K562 (cell line): Measurements from ENCODE around the gene C10orf53.

Experiments
- ATF1 ChIP-seq, 2 experiments: fragments of 450-650 bp in 1 of 2; IDR thresholded peaks; 2 replicates each; pipeline ENCODE4 v1.6.1; 2016; ENCODE audit warnings: missing compliant biosample characterization in 1 of 2, missing genetic modification characterization in 1 of 2
- EP300 ChIP-seq: IDR thresholded peaks from 2 replicates; pipeline ENCODE4 v1.6.1; 2012; ENCODE audit warnings: low read length, improper control_type of control experiment
- KDM5B ChIP-seq: fragments of 200-600 bp; sonication (generic); IDR thresholded peaks from 2 replicates; pipeline ENCODE4 v1.6.1; 2012; ENCODE audit warnings: low read depth, mild to moderate bottlenecking, moderate library complexity, low read length, control low read depth, inconsistent platforms; ENCODE audit not compliant: insufficient replicate concordance
- KLF10 ChIP-seq: fragments of 250-450 bp; sonication (Bioruptor Pico); IDR thresholded peaks from 2 replicates; pipeline ENCODE4 v1.6.1; 2021; ENCODE audit warnings: matching md5 sums
- MTA2 ChIP-seq: fragments of 450-650 bp; IDR thresholded peaks from 2 replicates; pipeline ENCODE4 v1.6.1; 2016; ENCODE audit warnings: low read depth
- NR4A1 ChIP-seq, 2 experiments: fragments of 250-450 bp in 1 of 2; fragments of 450-650 bp in 1 of 2; sonication (Bioruptor Pico) in 1 of 2; IDR thresholded peaks; 2 replicates each; pipeline versions ENCODE4 v1.4.0 to v1.6.1; 2016 to 2020; ENCODE audit warnings: mild to moderate bottlenecking in 2 of 2, missing compliant biosample characterization in 1 of 2, missing genetic modification characterization in 1 of 2, moderate library complexity in 1 of 2
- POLR2A ChIP-seq: fragments of 450-650 bp; conservative IDR thresholded peaks from 2 replicates; pipeline ENCODE4 v1.6.1; 2016
- RNF219 ChIP-seq: fragments of 250-450 bp; sonication (Bioruptor Pico); IDR thresholded peaks from 2 replicates; pipeline ENCODE4 v1.5.0; 2022; ENCODE audit warnings: mild to moderate bottlenecking
- TCF3 ChIP-seq: sonication (generic); formaldehyde crosslinking; IDR thresholded peaks from 2 replicates; pipeline ENCODE4 v1.4.0; 2020; ENCODE audit warnings: mild to moderate bottlenecking, missing genetic modification reagents
- ZBTB1 ChIP-seq: sonication (generic); formaldehyde crosslinking; IDR thresholded peaks from 2 replicates; pipeline ENCODE4 v1.8.1; 2023; ENCODE audit warnings: missing genetic modification reagents, low read depth, mild to moderate bottlenecking, borderline replicate concordance
- ZBTB49 ChIP-seq: sonication (generic); formaldehyde crosslinking; IDR thresholded peaks from 2 replicates; pipeline ENCODE4 v1.8.0; 2022; ENCODE audit warnings: missing genetic modification reagents, mild to moderate bottlenecking, borderline replicate concordance
- ZNF740 ChIP-seq, 3 experiments: fragments of 200-800 bp in 1 of 3; sonication (Bioruptor generic) in 1 of 3; sonication (generic) in 1 of 3; formaldehyde crosslinking in 1 of 3; IDR thresholded peaks; 2 replicates each; pipeline versions ENCODE4 v1.6.1 to v1.8.0; 2016 to 2022; ENCODE audit warnings: mild to moderate bottlenecking in 2 of 3, missing compliant biosample characterization in 2 of 3, missing genetic modification characterization in 2 of 3, missing genetic modification reagents in 1 of 3
- TF ChIP-seq, protein P1 (sequence below), 3 experiments: IDR thresholded peaks in 2 of 3; conservative IDR thresholded peaks in 1 of 3; 2 replicates each; pipeline ENCODE4 v1.5.1; 2011 to 2012; ENCODE audit warnings: low read length in 3 of 3, mild to moderate bottlenecking in 3 of 3, control low read depth in 2 of 3, improper control_type of control experiment in 1 of 3, inconsistent platforms in 1 of 3, low read depth in 1 of 3, mixed read lengths in 1 of 3, moderate library complexity in 1 of 3; ENCODE audit not compliant: insufficient read depth in 2 of 3
- TF ChIP-seq, protein P2 (sequence below), 2 experiments: fragments of 450-650 bp in 1 of 2; sonication (generic) in 1 of 2; formaldehyde crosslinking in 1 of 2; IDR thresholded peaks; 2 replicates each; pipeline versions ENCODE4 v1.7.1 to v1.9.0; 2016 to 2022; ENCODE audit warnings: inconsistent platforms in 1 of 2, mild to moderate bottlenecking in 1 of 2, missing genetic modification reagents in 1 of 2

DNA sequence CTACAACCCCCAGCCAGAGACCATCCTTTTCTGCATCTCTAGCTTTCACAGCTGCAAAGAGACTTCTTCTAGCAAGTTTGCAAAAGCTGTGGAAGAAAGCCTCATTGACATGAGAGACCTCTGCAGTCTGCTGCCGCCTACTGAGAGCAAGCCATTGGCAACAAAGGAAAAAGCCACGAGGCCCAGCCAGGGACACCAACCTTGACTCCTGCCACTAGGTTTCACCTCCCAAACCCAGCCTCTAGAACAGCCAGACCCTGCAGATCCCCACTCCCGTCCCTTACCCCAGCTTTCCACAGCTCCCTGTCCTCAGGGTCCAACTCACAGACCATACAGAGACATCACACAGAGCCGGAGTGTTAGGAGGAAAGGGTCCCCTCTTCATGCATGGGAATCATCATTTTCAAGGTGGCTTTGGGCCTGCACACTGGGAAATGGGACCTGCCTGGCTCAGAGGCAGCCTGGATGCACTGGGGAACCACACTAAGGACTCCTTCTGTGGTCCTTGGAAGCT lies 14.6 kb upstream of the C10orf53 start:
- TF ChIP-seq MTA2 (no peak), POLR2A (no peak), KLF10 (CRISPR knock-in tag) (no peak), KDM5B (no peak), ZNF740 (CRISPR knock-in tag; IDR thresholded peaks at IDR 0.05) (no peak), ZNF740 (tag; IDR thresholded peaks at IDR 0.05) (no peak), EP300 (no peak), ZBTB1 (CRISPR knock-in tag) (no peak), RNF219 (CRISPR knock-in tag) (no peak), ZBTB49 (no peak), ATF1 (CRISPR knock-in tag; IDR thresholded peaks at IDR 0.05) (no peak), ATF1 (tag; IDR thresholded peaks at IDR 0.05) (no peak), NR4A1 (CRISPR knock-in tag; IDR thresholded peaks at IDR 0.05) (no peak), NR4A1 (tag; IDR thresholded peaks at IDR 0.05) (no peak), TCF3 (no peak)
- TF ChIP-seq, protein P1, sequence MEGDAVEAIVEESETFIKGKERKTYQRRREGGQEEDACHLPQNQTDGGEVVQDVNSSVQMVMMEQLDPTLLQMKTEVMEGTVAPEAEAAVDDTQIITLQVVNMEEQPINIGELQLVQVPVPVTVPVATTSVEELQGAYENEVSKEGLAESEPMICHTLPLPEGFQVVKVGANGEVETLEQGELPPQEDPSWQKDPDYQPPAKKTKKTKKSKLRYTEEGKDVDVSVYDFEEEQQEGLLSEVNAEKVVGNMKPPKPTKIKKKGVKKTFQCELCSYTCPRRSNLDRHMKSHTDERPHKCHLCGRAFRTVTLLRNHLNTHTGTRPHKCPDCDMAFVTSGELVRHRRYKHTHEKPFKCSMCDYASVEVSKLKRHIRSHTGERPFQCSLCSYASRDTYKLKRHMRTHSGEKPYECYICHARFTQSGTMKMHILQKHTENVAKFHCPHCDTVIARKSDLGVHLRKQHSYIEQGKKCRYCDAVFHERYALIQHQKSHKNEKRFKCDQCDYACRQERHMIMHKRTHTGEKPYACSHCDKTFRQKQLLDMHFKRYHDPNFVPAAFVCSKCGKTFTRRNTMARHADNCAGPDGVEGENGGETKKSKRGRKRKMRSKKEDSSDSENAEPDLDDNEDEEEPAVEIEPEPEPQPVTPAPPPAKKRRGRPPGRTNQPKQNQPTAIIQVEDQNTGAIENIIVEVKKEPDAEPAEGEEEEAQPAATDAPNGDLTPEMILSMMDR (IDR thresholded peaks at IDR 0.05 in 2 of 3, conservative IDR thresholded peaks at IDR 0.05 in 1 of 3; ENCODE audit: insufficient read depth in 2 of 3, low read depth in 1 of 3, low read length in 3 of 3), result no peak
- TF ChIP-seq, protein P2, sequence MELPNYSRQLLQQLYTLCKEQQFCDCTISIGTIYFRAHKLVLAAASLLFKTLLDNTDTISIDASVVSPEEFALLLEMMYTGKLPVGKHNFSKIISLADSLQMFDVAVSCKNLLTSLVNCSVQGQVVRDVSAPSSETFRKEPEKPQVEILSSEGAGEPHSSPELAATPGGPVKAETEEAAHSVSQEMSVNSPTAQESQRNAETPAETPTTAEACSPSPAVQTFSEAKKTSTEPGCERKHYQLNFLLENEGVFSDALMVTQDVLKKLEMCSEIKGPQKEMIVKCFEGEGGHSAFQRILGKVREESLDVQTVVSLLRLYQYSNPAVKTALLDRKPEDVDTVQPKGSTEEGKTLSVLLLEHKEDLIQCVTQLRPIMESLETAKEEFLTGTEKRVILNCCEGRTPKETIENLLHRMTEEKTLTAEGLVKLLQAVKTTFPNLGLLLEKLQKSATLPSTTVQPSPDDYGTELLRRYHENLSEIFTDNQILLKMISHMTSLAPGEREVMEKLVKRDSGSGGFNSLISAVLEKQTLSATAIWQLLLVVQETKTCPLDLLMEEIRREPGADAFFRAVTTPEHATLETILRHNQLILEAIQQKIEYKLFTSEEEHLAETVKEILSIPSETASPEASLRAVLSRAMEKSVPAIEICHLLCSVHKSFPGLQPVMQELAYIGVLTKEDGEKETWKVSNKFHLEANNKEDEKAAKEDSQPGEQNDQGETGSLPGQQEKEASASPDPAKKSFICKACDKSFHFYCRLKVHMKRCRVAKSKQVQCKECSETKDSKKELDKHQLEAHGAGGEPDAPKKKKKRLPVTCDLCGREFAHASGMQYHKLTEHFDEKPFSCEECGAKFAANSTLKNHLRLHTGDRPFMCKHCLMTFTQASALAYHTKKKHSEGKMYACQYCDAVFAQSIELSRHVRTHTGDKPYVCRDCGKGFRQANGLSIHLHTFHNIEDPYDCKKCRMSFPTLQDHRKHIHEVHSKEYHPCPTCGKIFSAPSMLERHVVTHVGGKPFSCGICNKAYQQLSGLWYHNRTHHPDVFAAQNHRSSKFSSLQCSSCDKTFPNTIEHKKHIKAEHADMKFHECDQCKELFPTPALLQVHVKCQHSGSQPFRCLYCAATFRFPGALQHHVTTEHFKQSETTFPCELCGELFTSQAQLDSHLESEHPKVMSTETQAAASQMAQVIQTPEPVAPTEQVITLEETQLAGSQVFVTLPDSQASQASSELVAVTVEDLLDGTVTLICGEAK (IDR thresholded peaks at IDR 0.05), result no peak
- TF ChIP-seq, protein P2 (CRISPR knock-in tag; IDR thresholded peaks at IDR 0.05), result no peak
